ENCODE measurements around the gene PRKAA2.

Gene PRKAA2

DNA sequence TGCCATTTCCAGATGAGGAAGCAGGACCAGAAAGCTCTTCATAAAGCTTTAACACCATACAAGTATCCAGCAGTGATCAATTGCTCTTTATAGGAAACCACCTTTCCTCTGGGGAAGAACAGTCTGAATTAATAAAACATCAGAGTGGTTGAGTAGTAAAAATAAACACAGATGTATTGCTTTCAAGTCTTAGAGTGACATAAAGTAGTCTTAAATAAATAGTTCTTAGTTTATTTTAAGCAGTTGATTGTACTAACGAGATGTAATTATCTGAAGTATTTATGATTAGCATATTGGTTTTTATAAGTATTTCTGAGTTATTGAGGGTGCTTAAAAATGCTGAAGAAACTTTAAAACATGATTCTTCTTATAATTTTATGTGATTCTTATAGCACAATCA is 67.0 kb downstream of the PRKAA2 start:
- TF ChIP-seq ZFX (IDR thresholded peaks at IDR 0.05): no peak
- TF ChIP-seq, protein P1, sequence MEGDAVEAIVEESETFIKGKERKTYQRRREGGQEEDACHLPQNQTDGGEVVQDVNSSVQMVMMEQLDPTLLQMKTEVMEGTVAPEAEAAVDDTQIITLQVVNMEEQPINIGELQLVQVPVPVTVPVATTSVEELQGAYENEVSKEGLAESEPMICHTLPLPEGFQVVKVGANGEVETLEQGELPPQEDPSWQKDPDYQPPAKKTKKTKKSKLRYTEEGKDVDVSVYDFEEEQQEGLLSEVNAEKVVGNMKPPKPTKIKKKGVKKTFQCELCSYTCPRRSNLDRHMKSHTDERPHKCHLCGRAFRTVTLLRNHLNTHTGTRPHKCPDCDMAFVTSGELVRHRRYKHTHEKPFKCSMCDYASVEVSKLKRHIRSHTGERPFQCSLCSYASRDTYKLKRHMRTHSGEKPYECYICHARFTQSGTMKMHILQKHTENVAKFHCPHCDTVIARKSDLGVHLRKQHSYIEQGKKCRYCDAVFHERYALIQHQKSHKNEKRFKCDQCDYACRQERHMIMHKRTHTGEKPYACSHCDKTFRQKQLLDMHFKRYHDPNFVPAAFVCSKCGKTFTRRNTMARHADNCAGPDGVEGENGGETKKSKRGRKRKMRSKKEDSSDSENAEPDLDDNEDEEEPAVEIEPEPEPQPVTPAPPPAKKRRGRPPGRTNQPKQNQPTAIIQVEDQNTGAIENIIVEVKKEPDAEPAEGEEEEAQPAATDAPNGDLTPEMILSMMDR (conservative IDR thresholded peaks at IDR 0.05): no peak
- no peak overlapping the region for H3K27ac ChIP-seq

DNA sequence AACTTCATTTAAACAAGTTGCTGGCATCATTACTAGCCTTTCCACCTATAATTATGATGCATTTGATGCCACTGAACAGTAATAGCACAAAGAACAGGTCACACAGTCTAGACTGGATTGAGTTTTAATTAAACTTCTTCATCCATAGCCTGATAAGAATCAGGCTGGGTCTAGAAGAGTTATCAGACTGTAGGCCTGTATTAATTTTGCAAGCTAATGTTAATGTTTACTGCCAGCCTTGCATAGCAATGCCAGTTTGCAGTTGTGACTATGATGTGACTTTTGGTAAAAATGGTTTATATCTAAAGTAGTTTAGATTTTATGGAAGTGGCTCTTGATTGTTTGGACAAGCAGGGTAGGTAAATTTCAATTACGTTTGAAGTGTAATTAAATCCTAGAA is 68.0 kb downstream of the PRKAA2 start:
- TF ChIP-seq, protein P1 (conservative IDR thresholded peaks at IDR 0.05): no peak
- TF ChIP-seq ZFX (IDR thresholded peaks at IDR 0.05): no peak
- H3K27ac ChIP-seq: no peak overlapping the region

DNA sequence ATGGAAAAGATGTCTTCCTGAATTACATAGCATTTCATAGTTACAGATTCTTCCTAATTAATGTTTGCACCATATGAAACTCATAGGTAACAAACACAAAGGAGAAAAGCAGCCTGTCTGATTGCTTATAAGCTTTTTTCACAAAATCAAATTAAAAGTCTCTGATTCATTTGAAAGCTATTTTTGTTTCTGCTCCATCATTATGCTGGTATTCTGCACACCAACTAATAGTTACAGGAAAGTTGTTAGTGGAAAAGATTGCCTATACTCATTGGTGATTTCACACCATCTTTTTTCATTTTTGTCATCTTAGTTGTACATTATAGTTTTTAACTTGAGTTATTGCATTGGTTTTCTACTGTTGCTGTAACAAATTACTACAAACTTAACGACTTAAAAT is 70.0 kb downstream of the PRKAA2 start:
- no peak for TF ChIP-seq ZFX (IDR thresholded peaks at IDR 0.05)
- TF ChIP-seq, protein P1 (conservative IDR thresholded peaks at IDR 0.05): no peak
- no peak overlapping the region for H3K27ac ChIP-seq

DNA sequence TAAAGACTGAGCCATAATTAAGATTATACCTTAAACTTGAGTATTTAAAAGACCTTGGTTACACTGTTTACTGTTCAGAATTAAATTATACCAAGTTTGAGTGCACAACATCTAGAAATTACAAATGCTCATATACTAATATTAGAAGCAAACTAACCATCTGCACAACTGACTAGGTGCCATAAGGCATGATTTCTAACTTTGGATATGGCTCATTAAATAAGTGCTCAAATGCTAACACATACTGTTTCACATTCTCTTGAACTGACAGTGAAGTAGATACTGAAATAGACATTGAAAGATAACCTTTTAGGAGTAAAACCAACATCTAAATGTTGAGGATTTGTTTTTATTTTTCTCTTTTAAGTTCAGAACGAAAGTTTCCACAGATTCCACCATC is 74.1 kb downstream of the PRKAA2 start:
- TF ChIP-seq ZFX (IDR thresholded peaks at IDR 0.05): no peak
- TF ChIP-seq, protein P1 (conservative IDR thresholded peaks at IDR 0.05): no peak
- H3K27ac ChIP-seq: no peak overlapping the region

DNA sequence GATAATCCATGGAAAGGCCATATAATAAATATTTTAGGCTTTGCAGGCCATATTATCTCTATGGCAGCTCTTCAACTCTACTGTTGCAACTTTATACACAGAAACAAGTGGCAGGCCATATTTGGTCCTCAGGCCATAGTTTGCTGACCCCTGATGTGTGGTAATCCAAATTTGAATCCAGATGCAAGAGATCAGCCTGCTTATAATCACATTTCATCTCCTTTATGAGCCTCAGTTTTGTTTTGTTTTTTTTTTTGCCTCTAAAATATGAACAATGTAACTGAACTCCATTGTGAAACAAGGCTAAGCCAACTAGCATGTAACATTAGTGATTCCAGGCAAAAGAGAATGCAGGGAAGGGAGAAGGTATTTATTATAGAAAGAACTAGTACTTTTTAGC is 81.6 kb downstream of the PRKAA2 start:
- H3K27ac ChIP-seq: no peak overlapping the region
- TF ChIP-seq, protein P1 (conservative IDR thresholded peaks at IDR 0.05): no peak
- TF ChIP-seq ZFX (IDR thresholded peaks at IDR 0.05): no peak

DNA sequence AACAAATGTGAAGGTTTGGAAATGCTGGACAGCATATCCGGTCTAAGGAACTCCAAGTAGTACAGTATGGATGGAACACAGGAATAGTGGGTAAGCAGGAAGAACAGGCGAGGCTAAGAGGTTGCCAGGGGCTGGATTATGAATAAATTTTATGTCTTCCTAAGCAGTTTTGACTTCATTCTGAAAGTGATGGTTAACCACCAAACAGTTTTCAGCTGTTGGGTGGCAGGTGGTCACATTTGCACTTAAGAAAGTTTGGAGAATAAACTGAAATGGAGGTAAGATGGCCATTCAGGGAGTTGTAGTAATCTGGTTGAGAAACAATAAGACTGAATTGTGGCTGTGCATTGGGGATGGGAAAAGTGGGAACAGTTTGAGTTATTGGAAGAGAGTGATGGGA is 83.8 kb downstream of the PRKAA2 start:
- no peak overlapping the region for H3K27ac ChIP-seq
- TF ChIP-seq, protein P1 (conservative IDR thresholded peaks at IDR 0.05): no peak
- TF ChIP-seq ZFX (IDR thresholded peaks at IDR 0.05): no peak

DNA sequence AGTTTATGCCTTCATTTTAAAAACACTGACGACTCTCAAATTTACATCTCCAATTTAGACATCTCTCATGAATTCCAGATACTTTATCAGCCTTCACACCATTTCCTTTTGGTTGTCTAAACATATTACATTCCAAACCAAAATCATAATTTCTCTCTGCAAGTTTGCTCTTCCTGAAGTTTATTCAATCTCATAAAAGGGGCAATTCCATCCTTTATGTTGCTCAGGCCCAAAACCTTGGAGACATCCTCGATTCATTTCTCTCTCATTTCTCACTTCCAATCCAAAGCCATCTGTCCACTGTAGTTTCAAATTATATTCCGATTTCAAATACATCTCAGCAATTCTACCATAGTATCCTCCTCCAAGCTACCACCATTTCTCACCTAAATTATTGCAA is 100.1 kb downstream of the PRKAA2 start:
- TF ChIP-seq ZFX (IDR thresholded peaks at IDR 0.05): no peak
- TF ChIP-seq, protein P1 (conservative IDR thresholded peaks at IDR 0.05): no peak
- no peak overlapping the region for H3K27ac ChIP-seq

All from C4-2B (cell line).